GM12875 (cell line): Measurements from ENCODE around the gene JDP2.

Source experiments
- H3K4me3 ChIP-seq: one replicate; pipeline ENCODE4 v1.5.1; 2011; ENCODE audit warnings: low read depth, low read length, control low read depth
- TF ChIP-seq, protein P1 (sequence below): IDR thresholded peaks from 2 replicates; pipeline ENCODE4 v1.5.1; 2011; ENCODE audit warnings: low read depth, mild to moderate bottlenecking, control low read depth, inconsistent platforms, low read length, moderate library complexity, borderline replicate concordance; ENCODE audit not compliant: insufficient read depth

JDP2 gene

DNA sequence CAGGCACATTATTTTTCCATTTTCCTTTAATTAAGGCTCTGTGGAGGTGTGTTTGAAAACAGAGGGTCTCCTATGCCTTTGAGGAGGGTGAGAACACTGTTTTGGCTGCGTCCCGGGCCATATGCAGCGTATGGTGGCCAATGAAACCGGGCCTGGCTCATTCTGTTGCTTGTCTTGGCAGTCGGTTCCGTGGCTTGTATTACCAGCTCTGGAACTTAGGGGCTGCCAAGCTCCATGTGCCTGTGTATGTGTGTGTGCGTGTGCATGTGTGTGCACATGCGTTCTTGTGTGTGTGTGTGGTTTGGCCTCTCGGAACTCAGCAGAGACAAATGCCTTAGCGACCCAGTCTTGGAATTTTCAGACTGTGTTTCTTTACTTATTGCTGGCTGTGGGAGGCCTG is 2.7 kb downstream of the JDP2 start:
- TF ChIP-seq, protein P1, sequence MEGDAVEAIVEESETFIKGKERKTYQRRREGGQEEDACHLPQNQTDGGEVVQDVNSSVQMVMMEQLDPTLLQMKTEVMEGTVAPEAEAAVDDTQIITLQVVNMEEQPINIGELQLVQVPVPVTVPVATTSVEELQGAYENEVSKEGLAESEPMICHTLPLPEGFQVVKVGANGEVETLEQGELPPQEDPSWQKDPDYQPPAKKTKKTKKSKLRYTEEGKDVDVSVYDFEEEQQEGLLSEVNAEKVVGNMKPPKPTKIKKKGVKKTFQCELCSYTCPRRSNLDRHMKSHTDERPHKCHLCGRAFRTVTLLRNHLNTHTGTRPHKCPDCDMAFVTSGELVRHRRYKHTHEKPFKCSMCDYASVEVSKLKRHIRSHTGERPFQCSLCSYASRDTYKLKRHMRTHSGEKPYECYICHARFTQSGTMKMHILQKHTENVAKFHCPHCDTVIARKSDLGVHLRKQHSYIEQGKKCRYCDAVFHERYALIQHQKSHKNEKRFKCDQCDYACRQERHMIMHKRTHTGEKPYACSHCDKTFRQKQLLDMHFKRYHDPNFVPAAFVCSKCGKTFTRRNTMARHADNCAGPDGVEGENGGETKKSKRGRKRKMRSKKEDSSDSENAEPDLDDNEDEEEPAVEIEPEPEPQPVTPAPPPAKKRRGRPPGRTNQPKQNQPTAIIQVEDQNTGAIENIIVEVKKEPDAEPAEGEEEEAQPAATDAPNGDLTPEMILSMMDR: no peak
- H3K4me3 ChIP-seq: no peak overlapping the region

DNA sequence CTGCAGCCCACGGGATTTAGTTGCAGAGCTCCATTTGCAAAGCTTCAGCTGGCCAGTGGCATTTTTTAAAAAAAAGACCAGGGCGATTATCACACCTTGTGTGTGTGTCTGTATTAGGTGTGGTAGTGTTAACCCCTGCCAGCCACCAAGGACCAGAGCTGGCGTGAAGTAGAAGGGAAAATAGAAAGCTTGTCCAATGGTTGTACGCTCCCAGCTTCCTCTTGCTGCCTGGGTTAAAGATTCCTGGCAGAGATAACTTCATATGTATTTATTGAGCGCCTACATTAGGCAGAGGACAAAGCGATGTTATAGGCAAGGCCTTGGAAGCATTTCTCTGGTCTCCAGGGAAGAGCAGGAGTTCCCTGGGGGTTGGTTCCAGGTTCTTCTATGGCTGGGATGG is 3.2 kb downstream of the JDP2 start:
- no peak overlapping the region for H3K4me3 ChIP-seq
- TF ChIP-seq, protein P1: no peak

DNA sequence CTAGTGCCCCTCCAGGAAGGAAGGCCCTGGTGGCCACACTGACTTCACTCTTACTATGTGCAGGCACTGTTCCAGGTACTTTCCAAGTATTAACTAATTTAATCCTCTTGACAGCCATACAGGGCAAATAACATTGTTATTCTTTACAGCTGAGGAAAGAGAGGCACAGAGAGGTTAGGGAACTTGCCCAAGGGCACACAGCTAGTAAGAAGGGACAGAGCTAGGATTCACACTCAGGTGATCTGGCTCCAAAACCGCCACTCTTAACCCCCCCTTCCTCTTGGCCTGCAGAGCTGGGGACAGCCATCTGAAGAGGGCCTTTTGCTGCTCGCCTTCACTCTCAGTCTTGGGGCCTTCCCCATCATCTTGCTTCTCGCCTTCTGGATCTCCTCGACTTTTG is 4.0 kb downstream of the JDP2 start:
- no peak overlapping the region for H3K4me3 ChIP-seq
- TF ChIP-seq, protein P1: no peak

DNA sequence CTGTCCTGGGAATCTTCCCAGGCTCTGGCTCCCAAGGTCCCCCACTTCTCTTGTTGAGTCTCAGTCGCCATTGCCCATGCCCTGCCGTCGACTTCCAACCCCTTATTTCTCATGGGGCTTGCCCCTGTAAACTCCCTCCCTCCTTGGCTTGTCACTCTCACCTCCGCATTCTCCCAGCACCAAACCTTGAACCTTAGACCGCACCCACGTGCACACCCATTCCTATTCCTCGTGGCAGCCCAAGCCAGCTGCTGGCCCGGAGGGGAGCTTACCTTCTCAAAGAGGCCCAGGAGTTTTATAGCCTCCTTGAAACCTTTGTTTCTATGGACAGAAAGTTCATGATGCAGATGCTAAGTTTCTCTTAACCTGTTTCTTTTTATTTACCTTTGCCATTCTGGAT is 4.6 kb downstream of the JDP2 start:
- TF ChIP-seq, protein P1: no peak
- no peak overlapping the region for H3K4me3 ChIP-seq

DNA sequence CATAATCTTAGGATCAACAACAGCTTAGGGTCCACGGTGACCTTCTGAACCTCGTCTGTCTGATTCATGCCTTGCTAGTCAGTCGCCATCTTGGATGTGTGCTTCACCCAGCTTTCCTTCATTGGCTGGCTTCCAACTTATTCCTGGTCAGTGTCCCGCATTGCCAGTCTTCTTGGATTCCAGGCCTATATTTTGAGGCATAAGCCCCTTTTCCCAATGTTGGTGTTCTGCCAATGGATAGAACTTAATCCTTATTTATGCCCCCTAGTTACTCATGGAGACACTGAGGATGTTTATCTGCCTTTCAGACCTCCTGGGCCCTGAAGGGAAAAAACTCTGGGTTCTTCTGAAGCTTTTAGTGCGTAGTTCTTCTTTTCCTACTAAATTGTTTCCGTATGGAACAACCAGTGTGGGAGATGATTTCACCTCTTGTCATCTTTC is 5.8 kb downstream of the JDP2 start:
- H3K4me3 ChIP-seq: no peak overlapping the region
- TF ChIP-seq, protein P1: no peak

DNA sequence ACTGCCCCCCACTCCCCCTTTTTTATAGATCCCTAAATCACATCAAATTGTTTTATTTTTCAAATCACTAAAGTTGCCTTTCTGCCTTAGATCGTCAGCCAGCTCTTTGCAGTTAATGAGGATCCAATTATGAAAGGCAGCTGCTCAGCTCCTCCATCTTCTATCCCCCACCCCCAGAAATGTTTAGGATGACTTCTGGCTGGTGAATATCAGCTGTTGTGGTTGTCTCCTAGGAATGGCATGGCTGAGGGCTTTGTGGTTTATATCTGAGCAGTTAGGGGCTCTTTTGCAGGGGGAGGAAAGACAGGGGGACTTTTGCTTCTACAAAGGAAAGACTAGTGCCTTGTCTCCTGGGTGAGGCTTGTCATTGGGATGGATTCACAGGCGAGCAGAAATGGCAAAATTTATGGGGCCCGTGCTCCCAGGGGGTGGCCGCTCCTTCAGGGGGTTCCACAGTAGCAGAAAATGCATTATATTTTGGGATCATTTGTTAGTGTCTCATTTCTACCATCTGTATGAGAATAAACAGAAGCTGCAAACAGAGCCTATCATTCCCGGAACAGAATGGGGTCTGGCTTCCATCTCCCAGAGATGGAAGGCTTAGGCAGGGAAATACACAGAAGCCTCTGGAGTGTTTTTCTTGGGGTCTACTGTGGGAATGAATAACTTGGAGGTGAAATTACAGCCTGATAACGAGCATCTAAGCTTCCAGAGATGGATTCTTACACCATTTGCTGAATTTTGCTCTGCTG is 6.5 kb downstream of the JDP2 start:
- TF ChIP-seq, protein P1: no peak
- H3K4me3 ChIP-seq: no peak overlapping the region

DNA sequence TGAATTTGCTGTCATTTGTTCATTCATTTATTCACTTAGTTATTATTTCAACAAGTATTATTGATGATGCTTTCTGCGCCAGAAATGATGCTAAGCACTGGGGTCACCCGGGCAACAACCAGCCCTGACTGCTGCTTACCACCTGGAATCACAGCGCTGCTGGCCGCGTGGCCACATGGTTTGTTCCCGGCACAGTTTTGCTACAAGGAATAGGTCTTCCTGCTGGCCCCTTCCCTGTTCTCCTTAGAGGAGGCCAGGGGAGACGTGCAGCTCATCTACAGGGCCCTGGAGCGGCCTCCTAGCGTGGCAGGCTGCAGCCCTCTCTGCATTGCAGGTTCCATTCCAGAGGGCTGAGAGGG is 7.0 kb downstream of the JDP2 start:
- TF ChIP-seq, protein P1: no peak
- no peak overlapping the region for H3K4me3 ChIP-seq
